Measurements from ENCODE around the gene CLDND2.

DNA sequence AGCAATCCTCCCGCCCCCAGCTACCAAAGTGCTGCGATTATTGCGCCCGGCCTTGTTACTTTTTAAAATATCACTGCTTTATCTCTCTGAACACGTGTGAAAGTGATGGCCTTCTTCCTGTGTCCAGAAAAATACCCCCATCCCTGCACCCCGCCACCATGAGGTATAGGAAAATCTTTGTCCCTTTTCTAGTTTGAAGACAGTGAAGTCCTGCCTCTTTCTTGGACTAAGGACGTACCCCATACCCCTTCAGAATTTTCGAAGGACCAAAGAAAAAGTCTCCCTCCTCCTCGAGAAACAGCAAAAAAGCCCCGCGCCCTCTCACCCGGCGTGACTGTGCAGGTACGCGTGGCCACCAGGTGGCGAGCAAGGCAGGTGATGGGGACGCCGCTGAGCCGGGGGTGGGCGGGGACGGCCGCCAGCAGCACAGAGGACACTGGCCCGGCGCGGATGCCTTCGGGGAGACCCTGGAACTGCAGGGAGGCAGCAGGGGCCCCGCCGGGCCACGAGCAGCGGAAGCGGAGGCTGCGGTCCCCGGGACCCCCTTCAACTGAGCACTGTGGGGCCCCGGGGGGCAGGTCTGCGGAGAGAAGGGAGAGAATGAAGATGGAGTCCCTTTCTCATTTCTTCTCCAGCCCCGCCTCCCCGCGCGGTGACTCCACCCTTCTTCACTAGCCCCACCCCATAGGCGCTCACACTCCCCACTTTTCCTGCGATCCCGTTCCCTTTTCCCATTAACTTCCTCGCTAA is 30.1 kb downstream of the CLDND2 start:
- TF ChIP-seq, protein P1, sequence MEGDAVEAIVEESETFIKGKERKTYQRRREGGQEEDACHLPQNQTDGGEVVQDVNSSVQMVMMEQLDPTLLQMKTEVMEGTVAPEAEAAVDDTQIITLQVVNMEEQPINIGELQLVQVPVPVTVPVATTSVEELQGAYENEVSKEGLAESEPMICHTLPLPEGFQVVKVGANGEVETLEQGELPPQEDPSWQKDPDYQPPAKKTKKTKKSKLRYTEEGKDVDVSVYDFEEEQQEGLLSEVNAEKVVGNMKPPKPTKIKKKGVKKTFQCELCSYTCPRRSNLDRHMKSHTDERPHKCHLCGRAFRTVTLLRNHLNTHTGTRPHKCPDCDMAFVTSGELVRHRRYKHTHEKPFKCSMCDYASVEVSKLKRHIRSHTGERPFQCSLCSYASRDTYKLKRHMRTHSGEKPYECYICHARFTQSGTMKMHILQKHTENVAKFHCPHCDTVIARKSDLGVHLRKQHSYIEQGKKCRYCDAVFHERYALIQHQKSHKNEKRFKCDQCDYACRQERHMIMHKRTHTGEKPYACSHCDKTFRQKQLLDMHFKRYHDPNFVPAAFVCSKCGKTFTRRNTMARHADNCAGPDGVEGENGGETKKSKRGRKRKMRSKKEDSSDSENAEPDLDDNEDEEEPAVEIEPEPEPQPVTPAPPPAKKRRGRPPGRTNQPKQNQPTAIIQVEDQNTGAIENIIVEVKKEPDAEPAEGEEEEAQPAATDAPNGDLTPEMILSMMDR (conservative IDR thresholded peaks at IDR 0.05; ENCODE audit: low read depth, low read length), result peak; percentile 80
- TF ChIP-seq POLR2A (IDR thresholded peaks at IDR 0.05; ENCODE audit: low read depth, low read length) (no peak), MXI1 (IDR thresholded peaks at IDR 0.05; ENCODE audit: borderline replicate concordance, low read depth, low read length) (peak; percentile 44), CEBPB (IDR thresholded peaks at IDR 0.05; ENCODE audit: low read depth, low read length) (no peak), RFX5 (IDR thresholded peaks at IDR 0.05; ENCODE audit: low read depth, low read length) (no peak), MAZ (IDR thresholded peaks at IDR 0.05; ENCODE audit: borderline replicate concordance, low read depth, low read length) (peak; percentile 49; the same call in 1 of the 2 replicates), FOS (IDR thresholded peaks at IDR 0.05; ENCODE audit: low read depth, low read length) (no peak)
- TF ChIP-seq, protein P2, sequence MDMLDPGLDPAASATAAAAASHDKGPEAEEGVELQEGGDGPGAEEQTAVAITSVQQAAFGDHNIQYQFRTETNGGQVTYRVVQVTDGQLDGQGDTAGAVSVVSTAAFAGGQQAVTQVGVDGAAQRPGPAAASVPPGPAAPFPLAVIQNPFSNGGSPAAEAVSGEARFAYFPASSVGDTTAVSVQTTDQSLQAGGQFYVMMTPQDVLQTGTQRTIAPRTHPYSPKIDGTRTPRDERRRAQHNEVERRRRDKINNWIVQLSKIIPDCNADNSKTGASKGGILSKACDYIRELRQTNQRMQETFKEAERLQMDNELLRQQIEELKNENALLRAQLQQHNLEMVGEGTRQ (IDR thresholded peaks at IDR 0.05; ENCODE audit: low read depth, low read length), result no peak
